HG03460 (cell line): ENCODE measurements around the gene LRMDA.

Experiments used
- ATAC-seq: cut with Tn5 transposase; IDR thresholded peaks from one replicate; pipeline ENCODE4 v1.9.1; 2021; ENCODE audit not compliant: unreplicated experiment

The LRMDA gene

GRCh38 chr10:75443362-75443761 is 11.9 kb downstream of the LRMDA start:
- ATAC-seq = no peak

GRCh38 chr10:75444781-75445386 is 13.5 kb downstream of the LRMDA start:
- no peak for ATAC-seq

- no peak for ATAC-seq
Observed at GRCh38 chr10:75446508-75446907, 15.1 kb downstream of the LRMDA start.

DNA sequence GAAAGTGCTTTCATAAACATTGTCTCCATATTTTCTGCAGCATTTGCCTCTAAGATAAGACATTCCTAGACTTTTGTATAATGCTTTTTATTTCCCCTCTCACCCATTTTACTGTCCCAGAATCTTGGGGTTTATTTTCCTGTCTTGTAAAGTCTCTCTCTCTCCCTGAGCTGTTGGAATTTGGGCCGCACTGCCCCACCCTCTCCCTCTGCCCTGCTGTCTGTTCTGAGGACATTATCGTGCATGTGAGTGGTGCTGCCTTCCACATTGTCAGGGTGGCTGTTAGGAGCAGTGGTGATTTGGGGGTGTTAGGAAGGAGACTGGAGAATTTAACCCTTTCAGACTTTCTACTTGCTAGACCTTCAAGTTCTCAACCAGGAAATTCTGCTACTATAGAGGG is 16.7 kb downstream of the LRMDA start:
- no peak for ATAC-seq

- ATAC-seq = no peak
Observed at GRCh38 chr10:75449382-75450074, 18.1 kb downstream of the LRMDA start.

DNA sequence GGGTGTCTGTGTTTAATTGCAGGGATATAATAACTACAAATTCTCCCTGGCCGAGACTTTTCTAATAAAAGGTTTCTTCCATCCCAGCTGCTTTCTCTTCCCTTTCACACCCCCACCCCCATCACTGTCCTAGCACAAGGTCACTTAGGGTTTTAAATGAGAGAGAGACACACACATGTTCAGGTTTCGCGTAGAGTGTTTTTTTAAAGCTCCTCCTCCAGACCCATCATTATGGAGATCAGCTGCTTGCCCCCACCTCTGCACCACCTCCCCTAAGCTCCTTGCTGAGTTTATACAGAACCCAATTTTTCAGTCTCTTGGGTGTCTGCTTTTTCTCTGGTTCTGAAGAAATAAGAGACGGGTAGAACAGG is 18.6 kb downstream of the LRMDA start:
- no peak for ATAC-seq

DNA sequence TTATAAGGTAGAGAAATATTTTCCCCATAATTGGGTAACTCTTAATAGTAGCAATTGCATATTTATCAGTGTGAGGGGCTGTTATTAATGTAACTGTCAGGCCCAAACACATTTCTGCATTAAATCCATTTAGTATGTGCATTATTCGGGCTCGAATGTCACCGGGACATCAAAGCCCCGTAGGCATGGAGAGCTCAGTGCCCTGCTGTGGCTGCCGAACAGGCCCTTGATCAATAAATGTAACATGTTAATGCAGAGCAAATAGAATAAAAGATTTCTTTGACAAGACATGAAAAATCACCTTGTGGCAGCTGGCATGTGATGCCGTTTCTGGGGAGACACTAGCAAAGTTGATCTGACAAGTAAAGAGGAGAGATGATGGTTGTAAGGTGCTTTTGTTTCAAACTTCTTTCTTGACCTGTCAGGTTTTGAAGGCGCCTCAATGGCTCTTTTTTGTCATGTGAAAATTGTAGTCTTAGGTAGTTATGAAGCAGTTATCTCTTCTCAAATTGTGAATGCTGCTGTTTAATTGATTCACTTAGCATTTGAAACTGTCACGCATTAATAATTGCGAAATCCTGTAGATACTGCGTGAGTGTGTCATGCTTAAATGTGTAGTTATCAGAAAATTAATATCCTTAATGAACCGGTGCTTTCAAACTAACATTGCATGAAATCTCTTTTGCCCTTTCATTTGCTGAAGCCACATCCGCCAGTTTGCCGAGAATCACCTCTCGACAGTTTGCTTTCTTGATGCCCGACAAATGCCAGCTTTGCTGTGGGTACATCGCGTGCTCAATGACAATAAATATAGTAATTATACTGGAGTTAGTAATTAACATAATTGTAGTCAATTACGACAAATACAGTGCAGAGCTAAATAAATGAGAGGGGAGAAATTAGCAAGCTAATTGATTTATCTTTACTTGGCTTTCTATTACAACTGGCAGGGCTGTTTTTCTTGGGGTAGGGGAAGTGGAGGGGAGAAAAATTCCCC is 19.5 kb downstream of the LRMDA start:
- no peak for ATAC-seq

GRCh38 chr10:75451831-75452230 is 20.4 kb downstream of the LRMDA start:
- no peak for ATAC-seq

DNA sequence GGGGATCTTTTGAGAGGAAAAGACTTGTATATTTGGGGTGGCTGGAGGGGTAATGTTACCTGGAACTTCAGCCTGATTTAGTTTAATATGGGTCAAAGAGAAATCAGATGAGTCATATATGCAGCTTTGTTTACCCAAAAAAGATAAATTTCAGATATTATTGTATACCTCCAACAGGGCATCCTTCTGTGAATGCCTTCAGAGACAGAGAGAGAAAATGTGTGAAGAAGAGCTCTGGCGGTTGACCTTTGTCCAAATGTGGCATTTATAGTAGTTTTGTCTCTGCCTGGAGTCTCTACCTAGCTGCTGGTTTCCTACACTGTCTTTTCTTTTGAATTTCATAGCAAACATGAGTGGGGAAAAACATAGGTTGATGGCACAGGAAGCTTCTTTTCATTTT is 21.6 kb downstream of the LRMDA start:
- no peak for ATAC-seq

GRCh38 chr10:75456122-75456521 is 24.7 kb downstream of the LRMDA start:
- ATAC-seq = no peak

GRCh38 chr10:75460059-75460458 is 28.6 kb downstream of the LRMDA start:
- no peak for ATAC-seq

DNA sequence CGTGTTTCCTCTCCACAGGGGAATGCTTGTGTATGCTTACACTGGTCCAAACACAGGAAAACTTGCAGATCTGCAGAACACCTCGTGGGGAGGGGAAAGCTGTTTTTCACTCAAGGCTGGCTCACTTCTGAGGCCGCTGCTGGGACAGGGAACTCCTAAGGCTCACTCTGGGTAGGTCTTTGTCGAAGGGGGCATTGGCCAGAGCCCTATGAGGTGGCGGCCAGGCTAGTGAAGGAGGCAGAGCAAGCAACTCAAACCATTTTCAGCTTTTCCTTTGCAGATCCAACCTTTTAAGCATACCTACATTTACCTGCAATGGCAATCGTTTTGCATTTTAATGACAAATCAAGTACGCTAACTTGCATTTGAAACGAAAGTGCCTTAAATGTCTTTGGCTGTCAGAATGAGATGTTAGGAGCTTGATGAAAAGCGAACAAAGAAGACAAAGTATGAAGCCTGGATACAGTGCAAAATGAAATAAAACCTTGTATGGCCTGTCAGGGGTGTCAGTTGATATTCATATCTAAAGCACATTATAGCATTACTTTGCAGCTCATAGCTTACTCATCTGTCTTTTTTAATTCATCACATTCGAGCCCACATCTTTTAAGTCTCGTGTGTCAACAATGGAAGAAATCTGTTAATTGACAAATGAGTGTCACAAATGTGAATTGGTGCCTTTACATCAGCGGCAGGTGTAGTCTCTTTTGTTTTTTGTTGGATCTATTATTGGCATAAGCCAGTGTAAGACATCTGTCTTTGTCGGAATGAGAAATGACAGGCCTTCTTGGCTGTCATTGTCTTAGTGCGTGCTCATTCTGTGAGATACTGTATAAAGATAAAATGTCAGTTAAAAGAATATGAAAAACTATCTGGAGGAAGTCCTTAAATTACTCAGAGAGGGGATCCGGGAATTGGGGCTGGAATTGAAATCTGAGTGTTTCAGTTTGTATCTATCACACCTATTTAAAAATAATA is 30.5 kb downstream of the LRMDA start:
- no peak for ATAC-seq

DNA sequence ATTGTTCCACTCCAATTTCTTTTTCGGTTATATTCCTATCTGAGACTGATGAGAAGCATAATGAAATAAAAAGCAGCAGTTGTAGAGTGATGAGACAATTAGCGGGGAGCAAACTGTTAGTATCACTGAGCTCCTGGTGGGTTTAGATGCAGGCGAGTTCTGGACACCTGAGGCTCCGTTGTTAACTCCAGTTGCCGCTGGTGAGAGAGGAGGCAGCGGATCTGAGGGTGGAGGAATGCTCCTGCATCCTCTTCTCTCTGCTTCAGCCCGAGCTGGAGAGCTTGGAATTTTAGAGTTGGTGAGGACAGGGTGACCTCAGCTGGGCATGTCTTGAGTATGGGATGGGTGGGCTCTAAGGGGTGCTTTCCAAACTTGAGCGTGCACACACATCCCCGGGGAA is 31.4 kb downstream of the LRMDA start:
- ATAC-seq = no peak

- ATAC-seq = no peak
Observed at GRCh38 chr10:75464478-75465449, 33.3 kb downstream of the LRMDA start.

GRCh38 chr10:75465450-75465827 is 34.0 kb downstream of the LRMDA start:
- no peak for ATAC-seq

- ATAC-seq = no peak
Observed at GRCh38 chr10:75466001-75466400, 34.6 kb downstream of the LRMDA start.

DNA sequence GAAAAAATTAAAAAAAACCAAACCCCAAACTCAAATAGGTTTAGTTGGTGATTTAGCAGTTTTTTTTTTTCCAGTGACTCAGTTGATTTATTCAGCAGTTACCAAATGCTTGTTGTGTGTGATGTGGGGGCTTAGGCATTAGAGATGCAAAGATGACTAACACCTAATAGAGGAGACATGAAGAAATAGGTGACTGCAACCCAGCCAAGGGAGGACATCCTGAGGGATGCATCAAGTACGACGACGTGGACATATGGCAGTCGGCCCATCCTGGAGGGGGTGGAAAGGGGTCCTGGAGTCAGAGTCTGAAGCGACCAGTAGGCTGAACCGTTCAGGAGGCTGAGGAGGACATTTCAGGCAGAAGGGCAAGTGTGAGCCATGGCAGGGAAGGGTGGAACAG is 35.5 kb downstream of the LRMDA start:
- ATAC-seq = no peak

GRCh38 chr10:75468612-75469005 is 37.2 kb downstream of the LRMDA start:
- ATAC-seq = no peak

GRCh38 chr10:75469006-75469616 is 37.7 kb downstream of the LRMDA start:
- ATAC-seq = no peak
